H1 (cell line): Measurements from ENCODE around the gene CLEC16A.

ENCODE experiments used
- CBX8 ChIP-seq: fragments of 300-800, 300-1000 bp; sonication (generic); IDR thresholded peaks from 2 replicates; pipeline ENCODE4 v1.7.1; 2016; ENCODE audit warnings: low read depth, low read length, borderline replicate concordance
- EGR1 ChIP-seq: IDR thresholded peaks from 2 replicates; pipeline ENCODE4 v1.6.1; 2011; ENCODE audit warnings: low read depth, low read length, borderline replicate concordance
- EZH2 ChIP-seq: fragments of 200-600 bp; sonication (generic); IDR thresholded peaks from 2 replicates; pipeline ENCODE4 v1.7.1; 2012; ENCODE audit warnings: low read depth, mild to moderate bottlenecking, moderate library complexity, low read length, inconsistent platforms; ENCODE audit not compliant: severe bottlenecking
- KDM5A ChIP-seq: fragments of 200-600 bp; IDR thresholded peaks from 2 replicates; pipeline ENCODE4 v1.7.1; 2012; ENCODE audit warnings: mild to moderate bottlenecking, low read length, inconsistent platforms, mixed read lengths
- POLR2A ChIP-seq, 2 experiments: IDR thresholded peaks; 1 replicate in 1 of 2; 2 replicates in 1 of 2; pipeline ENCODE4 v1.6.1; 2011; ENCODE audit warnings: low read depth in 2 of 2, low read length in 2 of 2, mild to moderate bottlenecking in 2 of 2; ENCODE audit errors: control extremely low read depth in 1 of 2
- RAD21 ChIP-seq, 2 experiments: IDR thresholded peaks in 1 of 2; conservative IDR thresholded peaks in 1 of 2; 2 replicates each; pipeline ENCODE4 v1.6.1; 2011; ENCODE audit warnings: low read depth in 2 of 2, low read length in 2 of 2, improper control_type of control experiment in 1 of 2, inconsistent platforms in 1 of 2, mild to moderate bottlenecking in 1 of 2, moderate library complexity in 1 of 2
- SP2 ChIP-seq: IDR thresholded peaks from 2 replicates; pipeline ENCODE4 v1.6.1; 2012; ENCODE audit warnings: mild to moderate bottlenecking, low read length, inconsistent platforms
- TAF1 ChIP-seq: IDR thresholded peaks from 2 replicates; pipeline ENCODE4 v1.6.1; 2011; ENCODE audit warnings: mild to moderate bottlenecking, low read depth, low read length
- TF ChIP-seq, protein P1 (sequence below), 3 experiments: IDR thresholded peaks; 1 replicate in 2 of 3; 2 replicates in 1 of 3; pipeline versions ENCODE4 v1.5.1 to v1.6.1; 2011; ENCODE audit warnings: low read length in 3 of 3, mild to moderate bottlenecking in 3 of 3, inconsistent platforms in 2 of 3, low read depth in 1 of 3, moderate library complexity in 1 of 3; ENCODE audit not compliant: insufficient read depth in 1 of 3; ENCODE audit errors: control extremely low read depth in 1 of 3

GRCh38 chr16:10979717-10980601 is 35.6 kb downstream of the CLEC16A start:
- TF ChIP-seq EGR1 (no peak), RAD21 (IDR thresholded peaks at IDR 0.05 in 1 of 2, conservative IDR thresholded peaks at IDR 0.05 in 1 of 2; ENCODE audit: low read depth in 2 of 2, low read length in 2 of 2) (no peak), CBX8 (no peak), SP2 (no peak), EZH2 (no peak), TAF1 (no peak), POLR2A (IDR thresholded peaks at IDR 0.05; ENCODE audit: control extremely low read depth in 1 of 2, low read depth in 2 of 2, low read length in 2 of 2) (no peak), KDM5A (no peak)
- TF ChIP-seq, protein P1, sequence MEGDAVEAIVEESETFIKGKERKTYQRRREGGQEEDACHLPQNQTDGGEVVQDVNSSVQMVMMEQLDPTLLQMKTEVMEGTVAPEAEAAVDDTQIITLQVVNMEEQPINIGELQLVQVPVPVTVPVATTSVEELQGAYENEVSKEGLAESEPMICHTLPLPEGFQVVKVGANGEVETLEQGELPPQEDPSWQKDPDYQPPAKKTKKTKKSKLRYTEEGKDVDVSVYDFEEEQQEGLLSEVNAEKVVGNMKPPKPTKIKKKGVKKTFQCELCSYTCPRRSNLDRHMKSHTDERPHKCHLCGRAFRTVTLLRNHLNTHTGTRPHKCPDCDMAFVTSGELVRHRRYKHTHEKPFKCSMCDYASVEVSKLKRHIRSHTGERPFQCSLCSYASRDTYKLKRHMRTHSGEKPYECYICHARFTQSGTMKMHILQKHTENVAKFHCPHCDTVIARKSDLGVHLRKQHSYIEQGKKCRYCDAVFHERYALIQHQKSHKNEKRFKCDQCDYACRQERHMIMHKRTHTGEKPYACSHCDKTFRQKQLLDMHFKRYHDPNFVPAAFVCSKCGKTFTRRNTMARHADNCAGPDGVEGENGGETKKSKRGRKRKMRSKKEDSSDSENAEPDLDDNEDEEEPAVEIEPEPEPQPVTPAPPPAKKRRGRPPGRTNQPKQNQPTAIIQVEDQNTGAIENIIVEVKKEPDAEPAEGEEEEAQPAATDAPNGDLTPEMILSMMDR (IDR thresholded peaks at IDR 0.05; ENCODE audit: control extremely low read depth in 1 of 3, insufficient read depth in 1 of 3, low read depth in 1 of 3, low read length in 3 of 3) = no peak
